GM23338 (cell line): ENCODE results near the gene CCNA2.

Experiments used
- CTCF ChIP-seq, 2 experiments: fragments of 200-600 bp in 1 of 2; sonication (generic) in 1 of 2; conservative IDR thresholded peaks; 2 replicates each; pipeline versions ENCODE4 v1.5.1 to v1.6.1; 2016 to 2017; ENCODE audit warnings: antibody characterized with exemption in 2 of 2, low read depth in 2 of 2, mild to moderate bottlenecking in 2 of 2, moderate library complexity in 1 of 2
- EZH2 ChIP-seq: fragments of 200-600 bp; sonication (generic); IDR thresholded peaks from one replicate; pipeline ENCODE4 v1.8.0; 2017; ENCODE audit warnings: antibody characterized with exemption, mild to moderate bottlenecking, low read depth; ENCODE audit not compliant: unreplicated experiment
- EZH2phosphoT487 ChIP-seq: fragments of 200-600 bp; sonication (generic); IDR thresholded peaks from one replicate; pipeline ENCODE4 v1.8.1; 2018; ENCODE audit warnings: antibody characterized with exemption; ENCODE audit not compliant: unreplicated experiment
- REST ChIP-seq: IDR thresholded peaks from one replicate; pipeline ENCODE4 v1.6.1; 2018; ENCODE audit warnings: antibody characterized with exemption; ENCODE audit not compliant: unreplicated experiment

- no peak for TF ChIP-seq EZH2
- no peak for TF ChIP-seq CTCF (conservative IDR thresholded peaks at IDR 0.05; ENCODE audit: low read depth in 2 of 2)
- TF ChIP-seq EZH2phosphoT487 = no peak
- no peak for TF ChIP-seq REST
These were observed 1.3 kb upstream of the CCNA2 start for GRCh38 chr4:121824950-121825349.
